GM12878 (cell line): ENCODE results near the gene HMGCLL1.

Experiments
- CREM ChIP-seq: IDR thresholded peaks from 2 replicates; pipeline ENCODE4 v1.6.1; 2014; ENCODE audit warnings: antibody characterized with exemption, low read depth
- EP300 ChIP-seq, 2 experiments: fragments of 150-350 bp in 1 of 2; IDR thresholded peaks; 2 replicates each; pipeline ENCODE4 v1.6.1; 2011 to 2012; ENCODE audit warnings: low read depth in 2 of 2, low read length in 2 of 2, borderline replicate concordance in 1 of 2, improper control_type of control experiment in 1 of 2, inconsistent platforms in 1 of 2; ENCODE audit not compliant: control insufficient read depth in 1 of 2
- POLR2AphosphoS5 ChIP-seq: IDR thresholded peaks from 2 replicates; pipeline ENCODE4 v1.6.1; 2011; ENCODE audit warnings: mild to moderate bottlenecking, low read length, inconsistent platforms

GRCh38 chr6:55496201-55496600, 82.8 kb downstream of the HMGCLL1 start:
- TF ChIP-seq EP300 (IDR thresholded peaks at IDR 0.05; ENCODE audit: borderline replicate concordance in 1 of 2, control insufficient read depth in 1 of 2, low read depth in 2 of 2, low read length in 2 of 2) (no peak), POLR2AphosphoS5 (no peak), CREM (no peak)
